ENCODE measurements around the gene RBFOX2. TPM values are rescaled to one million over a fixed set of nuclear protein-coding genes. Genes with fewer than 3 reads are reported as not detected.

RBFOX2 gene
- total and polyA plus RNA-seq, 2 experiments from 2014 or later: 299 to 339 TPM

- peaks cover 51% of the 10 kb centered on the region for H3K4me1 ChIP-seq (ENCODE audit: low read depth)
- H3K4me3 ChIP-seq: peak overlapping the region; percentile 90
Measured at GRCh38 chr22:35834061-35834460, 194.6 kb downstream of the RBFOX2 start.

GRCh38 chr22:35830305-35830704 lies 198.3 kb downstream of the RBFOX2 start:
- Histone ChIP-seq H3K36me3 (no peaks in the 10 kb centered on the region), H3K4me1 (ENCODE audit: low read depth) (peaks cover 54% of the 10 kb centered on the region), H3K9me3 (ENCODE audit: low read depth) (no peaks in the 10 kb centered on the region), H3K4me3 (no peak overlapping the region), H3K27me3 (no peaks in the 10 kb centered on the region), H3K27ac (peak overlapping the region; percentile 68)
- no peak for DNase-seq (ENCODE audit: low read depth in 1 of 2, low spot score in 1 of 2)
- no peak for TF ChIP-seq CTCF (IDR thresholded peaks at IDR 0.05; ENCODE audit: low read depth, low read length)

More at GRCh38 chr22:35834061-35834460, 194.6 kb downstream of the RBFOX2 start:
- no peak for DNase-seq (ENCODE audit: low read depth in 1 of 2, low spot score in 1 of 2)
- H3K27me3 ChIP-seq: no peaks in the 10 kb centered on the region
- TF ChIP-seq CTCF (IDR thresholded peaks at IDR 0.05; ENCODE audit: low read depth, low read length): no peak
- H3K36me3 ChIP-seq: no peaks in the 10 kb centered on the region
- no peaks in the 10 kb centered on the region for H3K9me3 ChIP-seq (ENCODE audit: low read depth)
- H3K27ac ChIP-seq: peak overlapping the region; percentile 87

- TF ChIP-seq CTCF (IDR thresholded peaks at IDR 0.05; ENCODE audit: low read depth, low read length): no peak
- H3K4me1 ChIP-seq (ENCODE audit: low read depth): peaks cover 40% of the 10 kb centered on the region
- H3K4me3 ChIP-seq: no peak overlapping the region
- no peaks in the 10 kb centered on the region for H3K9me3 ChIP-seq (ENCODE audit: low read depth)
- no peak overlapping the region for H3K27ac ChIP-seq
- no peaks in the 10 kb centered on the region for H3K27me3 ChIP-seq
- no peak for DNase-seq (ENCODE audit: low read depth in 1 of 2, low spot score in 1 of 2)
- no peaks in the 10 kb centered on the region for H3K36me3 ChIP-seq
Measured at GRCh38 chr22:35824256-35824655, 204.4 kb downstream of the RBFOX2 start.

- H3K27ac ChIP-seq: peak overlapping the region; percentile 30
- no peaks in the 10 kb centered on the region for H3K27me3 ChIP-seq
- no peak overlapping the region for H3K4me3 ChIP-seq
- H3K4me1 ChIP-seq (ENCODE audit: low read depth): peaks cover 29% of the 10 kb centered on the region
- no peaks in the 10 kb centered on the region for H3K36me3 ChIP-seq
- no peak for DNase-seq (ENCODE audit: low read depth in 1 of 2, low spot score in 1 of 2)
- no peak for TF ChIP-seq CTCF (IDR thresholded peaks at IDR 0.05; ENCODE audit: low read depth, low read length)
- H3K9me3 ChIP-seq (ENCODE audit: low read depth): no peaks in the 10 kb centered on the region
Measured at GRCh38 chr22:35821654-35822053, 207.0 kb downstream of the RBFOX2 start.

- TF ChIP-seq CTCF (IDR thresholded peaks at IDR 0.05; ENCODE audit: low read depth, low read length): no peak
Measured at GRCh38 chr22:35819421-35819820, 209.2 kb downstream of the RBFOX2 start.

GRCh38 chr22:35818897-35819296 lies 209.7 kb downstream of the RBFOX2 start:
- TF ChIP-seq CTCF (IDR thresholded peaks at IDR 0.05; ENCODE audit: low read depth, low read length): no peak
- H3K9me3 ChIP-seq (ENCODE audit: low read depth): no peaks in the 10 kb centered on the region
- H3K36me3 ChIP-seq: no peaks in the 10 kb centered on the region
- peak overlapping the region; percentile 58 for H3K27ac ChIP-seq
- no peak overlapping the region for H3K4me3 ChIP-seq
- no peaks in the 10 kb centered on the region for H3K27me3 ChIP-seq
- DNase-seq (ENCODE audit: low read depth in 1 of 2, low spot score in 1 of 2): no peak
- H3K4me1 ChIP-seq (ENCODE audit: low read depth): peaks cover 39% of the 10 kb centered on the region

More at GRCh38 chr22:35819421-35819820, 209.2 kb downstream of the RBFOX2 start:
- H3K27me3 ChIP-seq: no peaks in the 10 kb centered on the region
- H3K4me1 ChIP-seq (ENCODE audit: low read depth): peaks cover 36% of the 10 kb centered on the region
- DNase-seq (ENCODE audit: low read depth in 1 of 2, low spot score in 1 of 2): no peak
- H3K4me3 ChIP-seq: no peak overlapping the region
- peak overlapping the region; percentile 58 for H3K27ac ChIP-seq
- H3K36me3 ChIP-seq: no peaks in the 10 kb centered on the region
- H3K9me3 ChIP-seq (ENCODE audit: low read depth): no peaks in the 10 kb centered on the region

All from cardiac muscle cell (in vitro differentiated cells and primary cell).